ENCODE measurements around the gene CD9.
"Not testable (repeated sequence)": the region's sequence is repeated elsewhere in the genome, so short reads cannot be mapped to it uniquely, and the experiment has no call there.

GRCh38 chr12:6189952-6190598 lies 10.1 kb upstream of the CD9 start:
- TF ChIP-seq POLR2AphosphoS5 (IDR thresholded peaks at IDR 0.05; ENCODE audit: low read depth, low read length); TAF1 (IDR thresholded peaks at IDR 0.05; ENCODE audit: low read depth, low read length); POLR2A (IDR thresholded peaks at IDR 0.05; ENCODE audit: control extremely low read depth in 1 of 2, low read depth in 2 of 2, low read length in 2 of 2); RBBP5 (IDR thresholded peaks at IDR 0.05; ENCODE audit: borderline replicate concordance, low read depth, low read length); EP300 (IDR thresholded peaks at IDR 0.05; ENCODE audit: borderline replicate concordance in 1 of 2, low read depth in 2 of 2, low read length in 2 of 2); KDM4A (IDR thresholded peaks at IDR 0.05; ENCODE audit: low read depth, low read length, severe bottlenecking); ZNF274 (IDR thresholded peaks at IDR 0.05; ENCODE audit: borderline replicate concordance, extremely low read depth, low read length); RAD21 (IDR thresholded peaks at IDR 0.05 in 1 of 2, conservative IDR thresholded peaks at IDR 0.05 in 1 of 2; ENCODE audit: low read depth in 2 of 2, low read length in 2 of 2); SP1 (IDR thresholded peaks at IDR 0.05; ENCODE audit: low read depth, low read length); RXRA (IDR thresholded peaks at IDR 0.05; ENCODE audit: insufficient read depth, low read depth, low read length); CEBPB (IDR thresholded peaks at IDR 0.05; ENCODE audit: low read depth, low read length): not testable (repeated sequence)
- TF ChIP-seq, protein P1, sequence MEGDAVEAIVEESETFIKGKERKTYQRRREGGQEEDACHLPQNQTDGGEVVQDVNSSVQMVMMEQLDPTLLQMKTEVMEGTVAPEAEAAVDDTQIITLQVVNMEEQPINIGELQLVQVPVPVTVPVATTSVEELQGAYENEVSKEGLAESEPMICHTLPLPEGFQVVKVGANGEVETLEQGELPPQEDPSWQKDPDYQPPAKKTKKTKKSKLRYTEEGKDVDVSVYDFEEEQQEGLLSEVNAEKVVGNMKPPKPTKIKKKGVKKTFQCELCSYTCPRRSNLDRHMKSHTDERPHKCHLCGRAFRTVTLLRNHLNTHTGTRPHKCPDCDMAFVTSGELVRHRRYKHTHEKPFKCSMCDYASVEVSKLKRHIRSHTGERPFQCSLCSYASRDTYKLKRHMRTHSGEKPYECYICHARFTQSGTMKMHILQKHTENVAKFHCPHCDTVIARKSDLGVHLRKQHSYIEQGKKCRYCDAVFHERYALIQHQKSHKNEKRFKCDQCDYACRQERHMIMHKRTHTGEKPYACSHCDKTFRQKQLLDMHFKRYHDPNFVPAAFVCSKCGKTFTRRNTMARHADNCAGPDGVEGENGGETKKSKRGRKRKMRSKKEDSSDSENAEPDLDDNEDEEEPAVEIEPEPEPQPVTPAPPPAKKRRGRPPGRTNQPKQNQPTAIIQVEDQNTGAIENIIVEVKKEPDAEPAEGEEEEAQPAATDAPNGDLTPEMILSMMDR (IDR thresholded peaks at IDR 0.05; ENCODE audit: control extremely low read depth in 1 of 3, insufficient read depth in 1 of 3, low read depth in 1 of 3, low read length in 3 of 3): not testable (repeated sequence)

Measured in H1 (cell line).